Activated CD4-positive, CD25-positive, alpha-beta regulatory T cell (primary cell): ENCODE measurements around the gene AOC3.

Source experiments
- DNase-seq, 4 experiments: peaks; one replicate each; lab custom pipeline; 2025; lab: John Stamatoyannopoulos, UW

AOC3 gene, protein sequence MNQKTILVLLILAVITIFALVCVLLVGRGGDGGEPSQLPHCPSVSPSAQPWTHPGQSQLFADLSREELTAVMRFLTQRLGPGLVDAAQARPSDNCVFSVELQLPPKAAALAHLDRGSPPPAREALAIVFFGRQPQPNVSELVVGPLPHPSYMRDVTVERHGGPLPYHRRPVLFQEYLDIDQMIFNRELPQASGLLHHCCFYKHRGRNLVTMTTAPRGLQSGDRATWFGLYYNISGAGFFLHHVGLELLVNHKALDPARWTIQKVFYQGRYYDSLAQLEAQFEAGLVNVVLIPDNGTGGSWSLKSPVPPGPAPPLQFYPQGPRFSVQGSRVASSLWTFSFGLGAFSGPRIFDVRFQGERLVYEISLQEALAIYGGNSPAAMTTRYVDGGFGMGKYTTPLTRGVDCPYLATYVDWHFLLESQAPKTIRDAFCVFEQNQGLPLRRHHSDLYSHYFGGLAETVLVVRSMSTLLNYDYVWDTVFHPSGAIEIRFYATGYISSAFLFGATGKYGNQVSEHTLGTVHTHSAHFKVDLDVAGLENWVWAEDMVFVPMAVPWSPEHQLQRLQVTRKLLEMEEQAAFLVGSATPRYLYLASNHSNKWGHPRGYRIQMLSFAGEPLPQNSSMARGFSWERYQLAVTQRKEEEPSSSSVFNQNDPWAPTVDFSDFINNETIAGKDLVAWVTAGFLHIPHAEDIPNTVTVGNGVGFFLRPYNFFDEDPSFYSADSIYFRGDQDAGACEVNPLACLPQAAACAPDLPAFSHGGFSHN

DNA sequence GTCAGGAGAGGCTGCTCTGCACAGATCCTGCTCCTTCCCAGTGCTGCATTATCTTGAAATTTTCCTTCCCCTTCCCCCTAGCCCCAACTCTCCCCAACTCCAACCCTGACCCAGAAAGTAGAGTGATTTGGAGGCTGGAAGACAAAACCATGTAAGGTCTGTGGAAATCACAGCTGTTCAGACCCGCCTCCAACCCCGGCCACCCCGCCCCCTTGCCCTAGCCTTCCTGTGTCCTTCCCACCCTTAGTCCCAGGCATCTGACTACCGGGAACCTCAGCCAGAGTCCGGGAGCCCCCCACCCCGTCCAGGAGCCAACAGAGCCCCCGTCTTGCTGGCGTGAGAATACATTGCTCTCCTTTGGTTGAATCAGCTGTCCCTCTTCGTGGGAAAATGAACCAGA is at the start of gene AOC3:
TSS of gene AOC3 (plus strand) at position 246 of the 400 bp plus-strand sequence. CDS start at position 391, 145 bp downstream.
- DNase-seq: no peak

GRCh38 chr17:42803074-42803883 is 47.7 kb upstream of the AOC3 start:
- no peak for DNase-seq

GRCh38 chr17:42804918-42805367 is 46.1 kb upstream of the AOC3 start:
- no peak for DNase-seq

GRCh38 chr17:42806249-42806648 is 44.8 kb upstream of the AOC3 start:
- DNase-seq: no peak

DNA sequence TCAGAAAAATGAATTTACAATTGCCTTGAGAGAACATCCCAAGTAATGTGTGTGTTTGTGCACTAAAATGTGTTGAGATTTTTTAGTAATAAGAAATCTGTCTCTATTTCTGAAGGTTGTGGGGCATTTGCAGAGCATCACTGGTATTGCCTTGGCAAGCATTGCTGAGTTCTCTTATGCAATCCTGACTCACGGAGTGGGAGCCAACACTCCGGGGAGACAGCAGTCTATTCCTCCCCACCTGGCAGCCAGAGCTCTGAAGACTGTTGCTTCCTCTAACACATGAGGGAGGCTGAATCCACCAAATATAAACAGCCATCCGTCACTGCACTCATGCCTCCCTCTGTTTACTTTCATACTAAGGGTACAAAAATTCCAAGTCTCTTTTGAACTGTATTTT is 41.7 kb upstream of the AOC3 start:
- DNase-seq: no peak

GRCh38 chr17:42814633-42815399 is 36.2 kb upstream of the AOC3 start:
- DNase-seq: no peak

DNA sequence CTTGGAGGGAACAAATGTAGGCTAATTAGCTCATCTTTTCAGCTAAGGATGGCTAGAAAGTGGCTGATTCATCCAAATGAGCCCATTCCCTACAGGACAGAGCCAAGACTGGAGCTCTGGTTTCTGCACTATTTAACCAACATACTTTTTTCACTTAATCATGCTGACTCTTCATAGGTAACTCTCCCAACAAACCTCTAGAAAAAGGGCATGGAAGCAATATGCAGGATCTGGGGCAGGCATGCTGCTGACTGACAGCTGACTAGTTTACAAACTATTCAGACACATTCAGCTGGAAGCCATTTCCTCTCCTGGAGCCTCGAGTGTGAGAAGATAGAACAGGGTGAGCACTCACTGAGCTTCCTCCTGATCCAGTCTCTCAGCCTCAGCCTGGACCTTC is 33.1 kb upstream of the AOC3 start:
- DNase-seq: no peak

- DNase-seq: no peak
Observed at GRCh38 chr17:42818379-42818778, 32.6 kb upstream of the AOC3 start.

GRCh38 chr17:42819939-42820535 is 31.0 kb upstream of the AOC3 start:
- peak; percentile 10 to 44 (median 28) for DNase-seq

DNA sequence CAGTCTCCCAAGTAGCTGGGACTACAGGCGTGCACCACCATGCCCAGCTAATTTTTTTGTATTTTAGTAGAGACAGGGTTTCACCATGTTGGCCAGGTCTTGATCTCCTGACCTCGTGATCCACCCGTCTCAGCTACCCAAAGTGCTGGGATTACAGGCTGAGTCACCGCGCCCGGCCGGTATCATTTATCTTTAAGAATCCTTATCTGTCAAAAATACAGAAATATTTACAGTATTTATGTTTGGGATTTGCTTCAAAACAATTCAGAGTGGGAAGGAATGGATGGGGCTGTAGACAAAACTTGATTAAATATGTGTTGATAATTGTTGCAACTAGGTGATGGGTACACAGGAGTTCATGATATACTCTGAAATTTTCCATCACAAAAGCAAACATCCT is 29.8 kb upstream of the AOC3 start:
- no peak for DNase-seq

DNA sequence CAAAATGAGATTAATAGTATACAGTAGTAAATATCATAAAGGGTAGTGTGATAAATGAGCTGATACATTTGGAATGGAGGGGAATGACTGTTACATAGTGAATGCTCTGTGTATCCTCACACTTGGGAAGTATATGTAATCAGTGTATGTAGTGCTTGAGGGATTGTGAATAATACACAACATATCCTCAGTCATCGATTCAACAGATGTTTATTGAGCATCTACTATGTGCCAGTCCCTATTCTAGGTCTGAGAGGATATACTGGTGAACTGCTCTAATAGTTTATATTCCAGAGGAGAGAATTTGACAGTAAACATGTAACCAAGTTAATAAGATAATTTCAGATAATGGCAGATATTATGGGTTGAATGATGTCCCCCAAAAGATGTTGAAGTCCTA is 23.5 kb upstream of the AOC3 start:
- DNase-seq: no peak

GRCh38 chr17:42830971-42831370 is 20.0 kb upstream of the AOC3 start:
- no peak for DNase-seq

GRCh38 chr17:42832213-42832933 is 18.6 kb upstream of the AOC3 start:
- no peak for DNase-seq

DNA sequence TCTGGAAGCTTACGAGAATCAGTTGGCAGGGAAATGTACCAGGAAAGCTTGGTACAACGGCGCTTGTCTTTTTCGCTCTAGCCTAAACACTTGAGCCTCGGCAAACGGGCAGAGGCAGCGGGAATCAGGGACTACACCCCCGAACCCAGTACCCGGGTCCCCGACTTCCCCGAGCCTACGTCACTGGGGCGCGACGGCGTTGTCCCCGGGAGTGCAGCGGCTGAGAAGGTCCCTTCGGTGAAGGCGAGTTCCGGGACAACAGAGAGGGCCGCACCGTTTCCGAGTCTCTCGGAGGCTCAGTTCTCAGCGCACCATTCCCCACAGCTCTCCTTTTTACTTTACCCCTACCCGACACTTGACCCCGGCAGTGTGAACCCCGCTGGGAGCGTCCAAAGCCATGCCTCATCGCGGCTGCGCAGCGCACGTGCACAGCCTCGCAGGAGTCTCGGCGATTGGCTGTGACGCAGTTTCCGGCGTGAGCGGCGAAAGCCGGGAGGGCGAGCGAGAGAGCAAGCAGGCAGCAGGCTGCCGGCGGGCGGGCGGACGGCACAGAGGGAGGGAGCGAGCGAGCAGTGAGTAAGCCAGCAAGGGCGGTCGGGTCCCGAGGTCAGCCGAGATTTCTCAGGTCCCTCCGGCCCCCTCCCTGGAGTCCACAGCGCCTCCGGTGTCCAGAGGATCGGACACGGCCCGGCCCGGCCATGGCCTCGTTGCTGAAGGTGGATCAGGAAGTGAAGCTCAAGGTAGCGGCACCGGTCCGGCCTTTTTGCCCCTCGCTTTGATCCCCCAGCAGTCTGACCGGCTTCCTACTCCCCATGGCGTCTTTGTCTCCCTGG is 17.8 kb upstream of the AOC3 start, which contains the start of gene PSME3:
TSS of gene PSME3 (plus strand) at position 464 of the 833 bp plus-strand sequence. CDS start at position 699, 235 bp downstream.
- peak; percentile 79 to 89 (median 82) for DNase-seq

GRCh38 chr17:42833767-42834422 is 17.1 kb upstream of the AOC3 start:
- DNase-seq: no peak

- DNase-seq: no peak
Observed at GRCh38 chr17:42835732-42836131, 15.3 kb upstream of the AOC3 start.

DNA sequence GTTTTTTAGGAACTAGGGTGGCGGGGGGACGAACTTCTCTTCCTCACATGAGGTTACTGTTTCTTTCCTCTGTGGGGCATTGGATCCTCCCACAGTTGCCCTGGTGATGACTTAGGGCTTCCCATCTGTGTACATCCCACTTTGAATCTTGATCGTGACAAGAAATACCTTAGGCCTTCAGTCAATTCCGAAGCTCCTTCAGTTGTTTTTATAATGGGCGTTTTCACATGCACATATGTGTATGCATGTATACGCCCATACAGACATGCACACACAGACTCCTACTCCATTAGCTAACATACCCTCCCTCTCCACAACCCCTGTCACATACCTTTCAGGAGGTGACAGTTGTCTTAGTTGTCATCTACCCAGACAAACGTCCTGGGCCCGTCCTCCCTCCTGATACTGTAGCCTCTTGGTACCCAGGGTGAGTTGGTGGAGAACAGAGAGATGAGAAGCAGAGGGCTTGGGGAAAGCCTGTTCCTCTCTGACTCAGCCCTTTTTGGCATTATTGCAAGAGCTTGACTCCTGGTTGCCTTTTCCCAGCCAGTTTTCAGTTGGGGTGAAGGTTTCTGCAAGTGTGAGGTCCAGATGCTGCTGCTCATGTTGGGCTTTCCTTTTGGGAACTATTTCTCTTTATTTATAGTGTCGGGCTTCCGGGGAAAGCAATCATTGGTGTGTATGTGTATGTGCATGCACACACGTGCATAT is 8.9 kb upstream of the AOC3 start:
- no peak for DNase-seq

GRCh38 chr17:42843358-42843934 is 7.6 kb upstream of the AOC3 start:
- no peak for DNase-seq
